Body of pancreas (tissue), 4 donors: Measurements from ENCODE around the gene INAVA.

Experiments
- CTCF ChIP-seq, 7 experiments: fragments of 450-650 bp in 4 of 7; fragments of 200-600 bp in 3 of 7; sonication (generic) in 3 of 7; IDR thresholded peaks; one replicate each; pipeline ENCODE4 v1.5.1; 2016 to 2019; ENCODE audit warnings: antibody characterized with exemption in 7 of 7
- POLR2A ChIP-seq, 3 donors: fragments of 450-650 bp; IDR thresholded peaks; one replicate each; pipeline ENCODE4 v1.6.1; 2016; ENCODE audit warnings: antibody characterized with exemption in 3 of 3, mild to moderate bottlenecking in 2 of 3

- TF ChIP-seq CTCF (IDR thresholded peaks at IDR 0.05) (no peak), POLR2A (IDR thresholded peaks at IDR 0.05) (no peak)
Measured at GRCh38 chr1:200873671-200874397, 20.9 kb upstream of the INAVA start.
